GM21381 (cell line): ENCODE data around the gene KLHL42.
"Not testable (repeated sequence)": the region's sequence is repeated elsewhere in the genome, so short reads cannot be mapped to it uniquely, and the experiment has no call there.

Source experiments
- ATAC-seq: cut with Tn5 transposase; IDR thresholded peaks from one replicate; pipeline ENCODE4 v1.9.1; 2021; ENCODE audit warnings: mild to moderate bottlenecking, moderate library complexity; ENCODE audit not compliant: unreplicated experiment

KLHL42 gene

DNA sequence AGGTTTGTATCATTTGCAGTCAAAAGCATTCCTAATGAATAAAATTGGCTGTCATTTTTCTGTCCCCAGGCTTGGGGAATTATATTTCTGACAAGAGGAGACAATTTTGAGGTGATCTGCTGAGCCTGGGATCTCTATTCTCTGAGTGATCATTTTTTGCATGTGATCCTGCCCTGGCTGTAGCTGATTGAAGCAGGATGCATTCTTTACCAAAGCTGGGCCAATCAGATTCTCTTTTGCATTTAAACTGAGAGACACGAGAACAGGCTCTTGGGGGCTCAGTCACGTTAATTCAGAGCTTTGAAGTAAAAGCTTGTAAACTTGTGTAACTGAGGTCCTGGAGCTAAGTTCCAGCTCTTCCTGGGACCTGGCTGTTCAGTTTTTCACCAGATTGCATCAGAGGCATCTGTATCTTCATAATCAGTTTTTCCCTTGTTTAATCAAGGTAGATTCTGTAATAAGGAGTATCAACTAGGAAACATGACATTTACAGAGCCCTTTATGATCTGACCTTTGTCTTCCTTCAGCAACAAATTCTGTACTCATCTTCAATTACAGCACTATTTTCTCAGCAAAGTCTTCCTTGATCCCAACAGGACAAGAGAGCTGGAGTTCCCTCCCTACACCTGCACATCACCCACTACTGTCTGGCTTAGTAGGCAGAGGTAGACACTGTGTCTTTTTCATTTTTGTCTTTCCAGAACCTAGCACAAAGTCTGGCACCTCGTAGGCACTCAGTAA is 35.0 kb downstream of the KLHL42 start:
- ATAC-seq, result no peak

DNA sequence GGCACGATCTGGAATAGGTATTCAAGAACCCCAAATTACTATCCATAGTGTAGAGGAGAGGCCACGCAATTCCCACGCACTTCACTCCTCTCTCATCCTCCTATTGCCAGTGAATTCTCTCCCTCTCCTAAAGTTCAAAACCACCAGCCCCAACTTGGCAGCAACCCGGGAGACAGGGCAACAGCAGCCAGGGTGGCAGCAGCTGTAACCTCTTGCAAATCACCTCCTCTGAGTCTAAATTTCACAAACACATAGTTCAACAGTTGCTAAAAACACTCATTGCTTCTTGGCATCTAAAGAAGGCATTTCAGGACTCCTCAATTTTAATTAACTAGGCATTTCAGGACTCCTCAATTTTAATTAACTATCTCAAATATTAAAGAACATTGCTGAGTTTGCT is 37.7 kb downstream of the KLHL42 start:
- no peak for ATAC-seq

DNA sequence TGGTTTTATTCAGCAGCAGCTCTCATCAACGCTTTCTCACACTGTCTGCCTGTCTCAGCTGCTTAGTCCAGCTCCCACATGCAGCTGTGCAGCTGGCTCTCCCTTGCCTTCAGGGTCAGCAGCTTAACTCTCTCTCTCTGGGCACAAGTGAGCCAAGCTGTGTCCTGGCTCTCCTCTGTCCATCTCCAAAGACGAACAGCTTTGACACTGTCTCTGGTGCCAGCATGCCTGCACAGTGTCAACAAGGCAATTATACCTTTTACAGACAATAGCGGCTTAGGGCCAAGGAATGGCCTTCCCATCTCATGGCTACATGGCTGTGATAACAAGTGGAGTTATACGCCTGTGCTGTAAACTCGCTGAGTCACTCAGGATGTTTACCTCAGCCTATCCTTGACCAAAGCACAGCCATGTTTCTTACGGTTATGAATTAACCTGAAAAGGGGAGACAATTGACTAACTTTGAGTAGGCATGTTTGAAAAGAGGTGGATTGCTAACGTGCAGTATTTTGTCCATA is 38.4 kb downstream of the KLHL42 start:
- ATAC-seq, result no peak

DNA sequence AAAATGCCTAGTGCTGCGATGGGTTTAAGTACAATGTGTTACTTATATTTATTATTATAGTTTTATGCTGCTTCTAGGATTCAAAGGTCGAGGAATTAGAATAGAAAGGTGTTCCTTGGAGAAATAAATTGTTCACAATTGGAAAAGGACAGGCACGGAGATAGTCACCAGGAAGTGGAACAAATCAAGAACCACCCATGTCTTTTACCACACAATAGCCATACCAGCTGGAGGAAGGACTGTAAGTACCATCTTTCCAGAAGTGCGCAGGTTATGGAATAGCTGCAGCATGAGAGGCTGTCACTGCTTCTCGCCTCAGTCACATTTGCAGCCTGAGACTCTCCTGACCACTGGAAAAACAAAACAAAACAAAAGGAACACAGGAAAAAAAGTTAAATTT is 40.5 kb downstream of the KLHL42 start:
- no peak for ATAC-seq

DNA sequence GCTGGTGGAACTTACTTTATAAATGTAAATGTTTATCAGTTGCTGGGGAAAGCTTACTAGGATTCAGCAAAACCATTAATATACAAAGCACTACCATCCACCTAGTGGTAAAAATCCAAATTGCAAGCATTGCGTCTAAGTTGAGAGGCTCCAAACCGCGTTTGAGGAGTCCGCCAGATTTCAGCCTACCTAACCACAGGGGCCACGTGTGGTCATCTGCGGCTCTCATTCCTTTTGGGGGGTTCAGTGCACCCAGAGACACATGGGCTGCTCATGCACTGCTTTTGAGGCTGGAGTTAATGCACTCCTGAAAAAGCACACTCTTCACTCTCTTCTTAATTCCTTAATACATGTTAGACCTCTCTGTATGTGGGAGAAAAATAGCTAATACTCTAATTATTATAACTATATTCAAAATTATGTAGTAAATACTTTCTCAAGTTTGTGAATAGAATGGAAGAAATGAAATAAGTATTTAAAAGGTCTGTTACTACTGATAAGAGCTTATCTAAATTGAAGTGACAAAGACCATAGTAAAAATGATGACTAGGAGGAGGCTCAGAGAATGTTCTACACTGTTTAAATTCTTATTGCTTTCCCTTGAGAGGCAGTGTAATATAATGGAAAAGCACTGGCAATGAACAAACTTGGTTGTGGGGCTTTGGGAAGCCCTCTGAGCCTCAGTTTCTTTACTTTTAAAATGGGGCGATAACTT is 41.4 kb downstream of the KLHL42 start:
- peak; percentile 20 for ATAC-seq

DNA sequence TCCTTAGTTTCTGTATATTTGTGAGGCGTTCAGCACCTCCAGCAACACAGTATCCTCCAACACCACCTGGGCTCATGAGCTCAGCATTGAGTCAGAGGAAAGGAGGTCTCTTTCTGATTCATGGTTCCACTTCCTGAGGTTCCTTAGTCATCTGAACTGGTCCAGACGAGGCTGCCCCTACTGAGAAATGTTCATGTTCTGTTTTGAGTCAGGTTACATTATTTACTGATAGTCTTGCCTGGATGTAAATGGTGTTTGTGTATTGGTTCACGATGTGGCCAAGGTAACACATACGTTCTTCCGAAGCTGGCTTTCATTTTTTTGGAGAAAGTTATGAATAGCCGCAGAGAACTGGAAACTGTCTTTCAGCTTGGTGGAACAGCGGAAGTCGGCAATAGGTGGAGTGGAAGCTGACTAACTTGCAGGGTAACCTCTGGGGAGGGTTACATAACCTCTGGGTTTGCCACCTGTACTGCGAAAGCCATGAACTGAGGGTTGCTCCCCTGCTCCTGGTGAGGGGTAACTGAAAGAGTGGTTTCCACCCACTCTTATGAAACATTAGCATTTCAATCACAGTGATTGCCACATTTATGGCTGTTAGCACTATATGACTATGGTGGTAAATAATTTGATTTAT is 42.2 kb downstream of the KLHL42 start:
- ATAC-seq, result peak; percentile 69

DNA sequence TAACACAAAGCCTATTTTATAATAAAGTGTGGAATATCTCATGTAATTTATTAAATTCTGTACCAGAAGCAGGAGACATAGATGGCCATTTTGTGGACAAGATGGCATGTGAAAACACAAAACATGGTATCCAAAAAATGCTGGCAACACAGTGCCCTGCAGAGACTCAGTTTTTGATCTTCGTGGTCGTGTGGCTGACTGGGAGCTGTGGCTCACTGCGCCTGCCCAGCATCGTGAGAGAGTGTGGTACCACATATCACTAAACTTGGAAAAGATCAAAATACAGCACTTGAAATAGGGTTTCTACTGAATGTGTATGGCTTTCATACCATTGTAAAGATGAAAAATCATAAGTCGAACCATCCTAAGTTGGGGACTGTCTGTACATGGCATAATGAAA is 43.0 kb downstream of the KLHL42 start:
- ATAC-seq, result no peak

DNA sequence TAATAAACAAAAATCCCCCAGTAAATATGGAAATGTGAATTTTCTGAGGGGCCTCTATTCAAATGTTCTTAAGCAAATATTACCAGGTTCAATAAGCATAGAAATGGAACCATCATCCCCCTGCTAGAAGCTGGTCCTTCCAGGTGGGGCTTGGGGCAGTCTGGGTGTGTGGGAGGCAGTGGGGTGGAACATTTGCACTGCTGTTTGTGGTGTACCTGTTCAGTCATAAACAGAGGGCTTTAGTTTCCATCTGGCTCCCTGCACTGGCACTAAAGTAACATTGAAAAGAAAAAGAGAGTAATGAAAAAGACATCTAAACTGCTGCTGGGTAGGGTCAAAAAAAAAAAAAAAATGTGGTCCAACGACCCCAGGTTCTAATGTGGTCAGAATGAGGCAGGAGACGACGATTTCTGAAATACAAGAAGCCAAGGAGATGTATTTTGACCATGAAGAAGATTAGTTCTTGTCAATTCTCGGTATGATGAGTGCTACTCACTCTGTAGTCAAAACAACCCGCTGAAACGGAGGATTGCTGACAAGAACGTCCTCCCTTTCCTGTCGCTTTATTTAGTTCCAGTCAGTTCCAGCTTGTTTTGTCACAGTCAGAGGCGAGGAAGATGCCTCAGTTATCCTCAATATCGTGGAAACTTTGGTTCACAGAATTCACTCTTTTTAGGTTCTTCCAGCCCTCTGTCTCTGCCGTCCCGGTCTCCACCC is 44.3 kb downstream of the KLHL42 start:
- peak; percentile 50 for ATAC-seq

DNA sequence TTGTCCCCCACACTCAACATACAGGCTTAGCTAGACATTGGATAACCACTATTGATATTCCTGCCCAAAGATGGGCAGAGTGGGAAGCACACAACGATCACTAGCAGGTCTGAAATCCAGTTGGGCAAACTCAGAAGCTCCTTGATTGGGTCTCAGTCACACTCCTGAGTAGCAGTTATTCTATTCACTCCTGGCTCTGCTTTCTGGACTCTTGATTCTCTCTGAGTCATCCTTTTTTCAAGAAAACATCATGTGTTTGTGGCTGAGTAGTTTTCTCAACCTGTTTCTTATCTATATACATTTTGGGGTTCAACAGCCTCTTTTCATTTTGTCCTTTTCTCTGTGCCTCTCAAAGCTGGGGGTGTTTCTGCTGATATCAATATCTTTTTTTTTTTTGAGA is 46.0 kb downstream of the KLHL42 start:
- no peak for ATAC-seq

DNA sequence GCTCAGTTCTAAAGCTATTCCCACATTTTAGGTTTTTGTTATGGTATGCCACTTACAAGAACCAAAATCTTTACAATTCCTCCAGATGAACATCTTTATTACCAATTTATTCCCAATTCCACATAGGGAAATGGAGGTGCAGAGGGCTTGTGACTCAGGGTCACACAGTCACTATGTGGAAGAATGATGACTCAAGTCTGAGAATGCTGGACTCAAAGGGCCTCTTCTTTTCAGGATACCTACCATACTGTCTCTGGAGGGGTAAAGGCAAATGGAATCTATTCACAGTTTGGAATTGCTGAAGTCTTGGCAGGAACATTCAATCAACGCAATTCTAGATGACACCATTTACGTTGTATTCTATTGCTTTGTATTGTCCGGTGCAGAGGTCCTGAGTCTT is 48.2 kb downstream of the KLHL42 start:
- no peak for ATAC-seq

DNA sequence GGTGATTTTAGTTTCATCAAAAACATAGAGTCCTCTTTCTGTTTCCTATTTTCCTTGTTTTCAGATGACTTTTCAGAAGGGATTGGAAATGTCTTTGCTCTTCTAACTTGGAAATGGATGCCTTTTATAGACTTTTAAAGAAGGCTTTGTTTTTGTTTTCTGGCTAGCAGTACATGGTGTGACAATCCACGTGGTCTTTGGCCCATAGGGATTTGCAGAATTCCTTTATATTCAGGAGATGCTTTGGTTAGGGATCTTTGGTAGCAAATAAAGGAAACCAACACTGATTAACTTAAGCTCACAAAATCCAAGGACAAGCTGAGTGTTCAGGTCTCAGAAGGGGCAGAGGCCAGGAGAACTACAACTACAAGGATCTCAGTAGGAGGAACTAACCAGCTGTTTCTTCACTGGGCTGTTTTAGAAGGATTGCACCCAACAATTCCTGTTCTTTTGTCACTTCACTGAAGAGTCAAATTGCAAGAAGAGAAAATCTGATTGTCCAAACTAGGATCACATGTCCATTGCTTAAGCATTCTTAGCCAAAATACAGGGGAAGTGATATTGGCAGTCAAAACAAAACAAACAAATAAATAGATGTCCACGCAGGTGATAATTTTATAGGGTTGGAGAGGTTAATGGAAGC is 58.6 kb downstream of the KLHL42 start:
- no peak for ATAC-seq

DNA sequence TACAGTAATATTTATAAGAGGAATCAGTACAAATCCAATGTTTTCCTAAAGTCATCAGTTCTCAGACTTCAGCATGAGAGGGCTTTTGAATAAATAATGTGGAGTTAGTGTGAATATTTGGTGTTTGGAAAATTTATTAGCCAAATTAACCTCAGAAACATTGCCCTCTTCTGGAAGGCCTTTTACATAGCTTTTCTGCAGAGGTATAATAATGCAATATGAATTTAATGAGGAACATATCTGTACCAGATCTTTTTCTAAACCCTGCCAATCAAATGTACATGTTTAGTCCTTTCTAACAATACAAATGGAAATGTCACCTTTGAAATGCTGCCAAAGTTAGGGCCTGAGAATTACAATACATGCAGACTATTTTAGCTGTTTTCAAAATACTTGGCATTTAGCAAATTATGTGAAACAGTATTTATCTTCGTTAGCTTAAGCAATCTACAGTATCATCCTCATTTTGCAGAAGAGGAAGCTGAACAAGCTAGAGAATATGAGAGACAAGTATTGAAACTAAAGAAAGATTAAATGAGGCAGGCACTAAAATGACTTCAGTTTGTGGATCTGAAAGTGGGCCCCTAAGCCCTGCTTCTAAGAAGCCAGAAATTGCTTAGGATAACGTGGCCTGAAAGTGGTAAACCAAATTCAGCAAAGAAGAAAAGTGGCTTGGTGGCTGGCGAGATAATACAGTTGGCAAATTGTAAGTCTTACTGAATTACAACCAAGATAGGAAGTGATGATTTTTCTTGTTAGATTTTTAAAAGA is 60.4 kb downstream of the KLHL42 start:
- ATAC-seq, result no peak

DNA sequence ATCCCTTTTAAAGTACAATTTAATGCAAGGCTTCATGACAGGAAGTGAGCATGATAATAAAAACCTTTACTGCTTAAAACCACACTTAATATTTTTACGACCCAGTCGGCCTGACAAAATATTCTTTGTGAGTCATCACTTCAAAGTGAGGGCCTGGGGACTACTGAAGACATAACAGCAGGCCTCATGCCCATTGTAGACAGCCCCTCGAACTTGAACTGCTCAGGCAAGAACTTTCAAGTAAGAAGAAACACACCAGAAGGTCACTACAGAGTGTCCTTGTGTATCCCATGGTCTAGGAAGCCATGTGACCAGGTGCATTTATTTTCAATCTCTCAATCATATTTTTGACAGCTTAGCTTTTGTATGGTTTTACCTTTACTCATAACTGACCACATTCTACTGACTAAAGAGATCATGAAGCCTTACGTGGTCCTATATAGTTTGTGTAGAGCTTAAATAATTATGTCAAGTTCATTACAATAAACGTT is 61.4 kb downstream of the KLHL42 start:
- no peak for ATAC-seq

DNA sequence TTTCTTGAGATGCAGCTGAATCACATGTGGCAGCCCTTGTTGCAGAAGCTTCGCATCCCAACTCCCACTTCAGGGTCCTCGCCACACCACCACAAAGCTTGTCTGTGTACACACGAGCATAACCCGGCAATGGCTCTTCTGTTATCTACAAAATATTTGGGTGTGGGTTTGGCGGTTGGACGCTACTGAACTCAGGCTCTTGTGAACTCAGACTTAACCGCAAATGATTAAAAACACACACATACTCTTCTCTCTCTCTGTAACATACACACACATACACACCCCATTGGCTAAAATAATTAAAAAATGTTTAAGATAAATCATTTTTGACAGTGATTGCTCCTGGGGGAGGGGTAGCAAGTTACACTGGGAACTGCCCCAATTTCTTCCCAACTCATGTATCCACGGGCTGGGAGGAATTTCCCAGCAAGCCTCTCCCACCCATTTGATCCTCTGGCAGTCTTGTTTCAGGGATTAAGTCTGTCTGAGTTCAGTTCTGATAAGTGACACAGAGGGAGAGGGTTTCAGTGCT is 63.7 kb downstream of the KLHL42 start:
- ATAC-seq, result no peak

DNA sequence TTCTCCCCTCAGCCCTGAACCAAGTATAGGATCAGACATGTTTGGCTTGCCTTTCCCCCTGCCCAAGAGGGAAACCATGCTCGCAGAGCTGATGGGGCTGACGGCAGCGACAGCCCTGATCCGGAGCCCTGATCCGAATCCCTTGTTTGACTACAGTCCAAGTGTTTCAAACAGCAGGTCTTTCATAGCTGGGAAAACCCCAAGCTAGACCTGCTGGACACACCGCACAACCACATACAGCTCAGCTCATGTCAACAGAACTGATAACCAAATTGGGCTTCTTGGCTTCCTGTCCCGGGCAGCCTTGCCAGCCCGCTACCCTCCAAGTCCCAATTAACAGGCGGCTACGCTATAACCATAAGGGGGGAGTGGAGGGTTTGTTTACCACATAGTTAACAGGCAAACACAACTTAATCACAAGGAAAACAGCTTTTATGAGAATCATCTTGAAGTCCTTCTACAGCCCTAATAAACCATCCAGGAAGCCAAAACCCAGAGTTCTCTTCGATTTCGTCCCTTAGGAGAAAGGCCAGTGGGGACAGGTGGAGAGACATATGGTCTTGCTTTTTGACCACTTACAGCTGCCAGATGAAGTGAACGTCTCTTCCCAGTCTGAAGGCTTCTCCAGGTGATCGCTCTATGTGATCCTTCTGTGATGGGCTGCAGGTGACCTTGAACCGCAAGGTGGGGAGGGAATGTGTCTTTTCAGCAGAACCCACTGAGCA is 64.5 kb downstream of the KLHL42 start:
- ATAC-seq, result no peak

DNA sequence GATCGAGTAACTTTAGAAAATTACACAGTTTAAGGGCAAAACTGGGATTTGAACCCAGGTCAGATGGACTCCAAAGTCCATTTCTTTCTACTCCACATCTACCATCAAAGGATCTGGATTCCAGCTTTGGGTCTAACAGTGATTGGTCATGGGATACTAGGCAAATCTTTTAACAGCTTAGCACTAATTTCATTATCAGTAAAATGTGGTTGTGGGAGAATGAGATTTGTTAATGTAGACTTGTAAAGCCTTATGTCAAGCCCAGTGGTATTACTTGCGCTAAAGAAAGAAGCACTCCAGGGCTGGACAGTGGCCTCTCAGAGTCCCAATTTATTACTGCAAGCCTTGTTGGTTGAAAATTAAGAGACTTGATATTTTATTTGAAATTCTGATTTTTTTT is 65.2 kb downstream of the KLHL42 start:
- ATAC-seq, result no peak

DNA sequence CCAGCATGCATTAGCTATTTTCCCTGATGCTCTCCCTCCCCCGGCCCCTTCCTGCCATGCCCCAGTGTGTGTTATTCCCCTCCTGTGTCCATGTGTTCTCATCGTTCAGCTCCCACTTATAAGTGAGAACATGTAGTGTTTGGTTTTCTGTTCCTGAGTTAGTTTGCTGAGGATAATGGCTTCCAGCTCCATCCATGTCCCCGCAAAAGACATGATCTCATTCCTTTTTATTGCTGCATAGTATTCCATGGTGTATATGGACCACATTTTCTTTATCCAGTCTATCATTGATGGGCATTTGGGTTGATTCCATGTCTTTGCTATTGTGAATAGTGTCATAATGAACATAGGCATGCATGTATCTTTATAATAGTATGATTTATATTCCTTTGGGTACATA is 65.7 kb downstream of the KLHL42 start:
- not testable (repeated sequence) for ATAC-seq

DNA sequence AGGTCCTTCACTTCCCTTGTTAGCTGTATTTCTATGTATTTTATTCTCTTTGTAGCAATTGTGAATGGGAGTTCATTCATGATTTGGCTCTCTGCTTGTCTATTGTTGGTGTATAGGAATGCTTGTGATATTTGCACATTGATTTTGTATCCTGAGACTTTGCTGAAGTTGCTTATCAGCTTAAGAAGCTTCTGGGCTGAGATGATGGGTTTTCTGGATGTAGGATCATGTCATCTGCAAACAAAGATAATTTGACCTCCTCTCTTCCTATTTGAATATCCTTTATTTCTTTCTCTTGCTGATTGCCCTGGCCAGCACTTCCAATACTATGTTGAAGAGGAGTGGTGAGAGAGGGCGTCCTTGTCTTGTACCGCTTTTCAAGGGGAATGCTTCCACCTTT is 67.3 kb downstream of the KLHL42 start:
- not testable (repeated sequence) for ATAC-seq

DNA sequence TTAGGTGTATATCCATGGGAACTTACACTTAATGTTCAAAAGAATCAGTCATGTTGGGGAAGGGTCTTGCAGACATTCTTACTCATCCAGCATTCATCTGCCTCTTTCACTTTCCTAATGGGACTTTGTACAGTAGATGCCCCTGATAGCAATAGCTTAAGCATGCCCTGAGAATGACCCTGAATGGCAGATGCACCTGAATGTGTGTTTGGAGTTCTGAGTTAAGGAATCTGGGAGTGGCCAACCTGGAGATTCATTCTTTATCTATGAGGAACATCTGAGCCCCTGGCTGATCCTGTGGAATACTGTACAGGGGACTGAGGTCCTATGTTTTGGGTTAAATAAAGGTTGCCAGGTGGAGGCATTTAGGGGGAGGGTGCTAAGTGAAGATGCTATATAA is 71.3 kb downstream of the KLHL42 start:
- ATAC-seq, result no peak
